Hepatocyte (in vitro differentiated cells): ENCODE data around the gene LSAMP. TPM values are rescaled to one million over a fixed set of nuclear protein-coding genes. Genes with fewer than 3 reads are reported as not detected.

Experiments
- DNase-seq: peaks from one replicate; pipeline ENCODE4 v3.0.0-alpha.2; 2016; ENCODE audit warnings: low spot score
- H2AFZ ChIP-seq: fragments of 200-600 bp; sonication (generic); 2 replicates; pipeline ENCODE4 v1.6.0; 2016; ENCODE audit warnings: antibody characterized with exemption, mild to moderate bottlenecking
- H3K27ac ChIP-seq: fragments of 200-600 bp; sonication (generic); 2 replicates; pipeline ENCODE4 v1.5.1; 2016; ENCODE audit warnings: mild to moderate bottlenecking
- H3K27me3 ChIP-seq: fragments of 200-600 bp; sonication (generic); 2 replicates; pipeline ENCODE4 v1.6.1; 2016
- H3K36me3 ChIP-seq: fragments of 200-600 bp; sonication (generic); replicated peaks from 2 replicates; pipeline ENCODE4 v1.5.1; 2016; ENCODE audit warnings: low read depth; ENCODE audit not compliant: insufficient read depth
- H3K4me1 ChIP-seq: fragments of 200-600 bp; sonication (generic); 2 replicates; pipeline ENCODE4 v1.5.1; 2016; ENCODE audit warnings: mild to moderate bottlenecking, moderate library complexity; ENCODE audit not compliant: insufficient read depth
- H3K4me2 ChIP-seq: fragments of 200-600 bp; sonication (generic); 2 replicates; pipeline ENCODE4 v1.6.0; 2016
- H3K4me3 ChIP-seq: fragments of 200-600 bp; sonication (generic); 2 replicates; pipeline ENCODE4 v1.5.1; 2016; ENCODE audit warnings: mild to moderate bottlenecking
- H3K79me2 ChIP-seq: fragments of 200-600 bp; sonication (generic); 2 replicates; pipeline ENCODE4 v1.6.0; 2017; ENCODE audit warnings: mild to moderate bottlenecking
- H3K9me2 ChIP-seq: fragments of 200-600 bp; sonication (generic); replicated peaks from 2 replicates; pipeline ENCODE4 v1.6.0; 2017; ENCODE audit warnings: mild to moderate bottlenecking; ENCODE audit not compliant: insufficient read depth
- H3K9me3 ChIP-seq: fragments of 200-600 bp; sonication (generic); 2 replicates; pipeline ENCODE4 v1.5.1; 2016; ENCODE audit warnings: low read depth, mild to moderate bottlenecking
- H4K20me1 ChIP-seq: fragments of 200-600 bp; sonication (generic); 2 replicates; pipeline ENCODE4 v1.6.0; 2016; ENCODE audit warnings: mild to moderate bottlenecking; ENCODE audit not compliant: insufficient read depth, poor library complexity, severe bottlenecking
- EZH2 ChIP-seq: fragments of 200-600 bp; sonication (generic); IDR thresholded peaks from 2 replicates; pipeline ENCODE4 v1.6.1; 2016; ENCODE audit warnings: antibody characterized with exemption, mild to moderate bottlenecking, borderline replicate concordance
- EZH2phosphoT487 ChIP-seq: fragments of 200-600 bp; sonication (generic); IDR thresholded peaks from one replicate; pipeline ENCODE4 v1.6.1; 2018; ENCODE audit warnings: antibody characterized with exemption, mild to moderate bottlenecking, low read depth, moderate library complexity; ENCODE audit not compliant: unreplicated experiment, severe bottlenecking
- WGBS: methylation state at CpG from one replicate; pipeline ENCODE4 v1.1.6; 2016; ENCODE audit warnings: low lambda C conversion rate; ENCODE audit errors: missing lambda C conversion rate; 5-methylcytosine and 5-hydroxymethylcytosine counted together
- polyA plus RNA-seq: library from polyadenylated mRNA; unstranded; fragments of >200 nt; fragmentation: Nextera tagmentation; extraction: Ambion mirVana; gene quantifications from 2 replicates; pipeline ENCODE4 v1.2.1, GENCODE V29; 2016
- total RNA-seq: library from RNA; depleted of rRNA; stranded (reverse); fragments of >200 nt; gene quantifications from 2 replicates; pipeline ENCODE4 v1.2.3, GENCODE V29; 2014
- TF ChIP-seq, protein P1 (sequence below): fragments of 200-600 bp; sonication (generic); IDR thresholded peaks from 2 replicates; pipeline ENCODE4 v1.5.1; 2016; ENCODE audit warnings: antibody characterized with exemption, mild to moderate bottlenecking; ENCODE audit not compliant: poor library complexity

LSAMP gene
- total and polyA plus RNA-seq, 2 experiments from 2014 or later, result 15.1 to 22.3 TPM

GRCh38 chr3:116046350-116046749, 398.9 kb downstream of the LSAMP start:
- Histone ChIP-seq H3K4me2 (no peak overlapping the region), H3K36me3 (no peaks in the 10 kb centered on the region), H3K4me3 (no peak overlapping the region), H2AFZ (no peak overlapping the region), H4K20me1 (no peaks in the 10 kb centered on the region), H3K27me3 (no peaks in the 10 kb centered on the region), H3K27ac (no peak overlapping the region), H3K79me2 (no peaks in the 10 kb centered on the region), H3K9me2 (no peaks in the 10 kb centered on the region), H3K9me3 (no peaks in the 10 kb centered on the region), H3K4me1 (no peaks in the 10 kb centered on the region)
- WGBS, result 73% methylated on average over 3 of the region's 3 CpGs
- TF ChIP-seq, protein P1, sequence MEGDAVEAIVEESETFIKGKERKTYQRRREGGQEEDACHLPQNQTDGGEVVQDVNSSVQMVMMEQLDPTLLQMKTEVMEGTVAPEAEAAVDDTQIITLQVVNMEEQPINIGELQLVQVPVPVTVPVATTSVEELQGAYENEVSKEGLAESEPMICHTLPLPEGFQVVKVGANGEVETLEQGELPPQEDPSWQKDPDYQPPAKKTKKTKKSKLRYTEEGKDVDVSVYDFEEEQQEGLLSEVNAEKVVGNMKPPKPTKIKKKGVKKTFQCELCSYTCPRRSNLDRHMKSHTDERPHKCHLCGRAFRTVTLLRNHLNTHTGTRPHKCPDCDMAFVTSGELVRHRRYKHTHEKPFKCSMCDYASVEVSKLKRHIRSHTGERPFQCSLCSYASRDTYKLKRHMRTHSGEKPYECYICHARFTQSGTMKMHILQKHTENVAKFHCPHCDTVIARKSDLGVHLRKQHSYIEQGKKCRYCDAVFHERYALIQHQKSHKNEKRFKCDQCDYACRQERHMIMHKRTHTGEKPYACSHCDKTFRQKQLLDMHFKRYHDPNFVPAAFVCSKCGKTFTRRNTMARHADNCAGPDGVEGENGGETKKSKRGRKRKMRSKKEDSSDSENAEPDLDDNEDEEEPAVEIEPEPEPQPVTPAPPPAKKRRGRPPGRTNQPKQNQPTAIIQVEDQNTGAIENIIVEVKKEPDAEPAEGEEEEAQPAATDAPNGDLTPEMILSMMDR, result no peak
- no peak for TF ChIP-seq EZH2phosphoT487
- TF ChIP-seq EZH2, result no peak
- DNase-seq, result no peak

GRCh38 chr3:116045314-116045713, 400.0 kb downstream of the LSAMP start:
- Histone ChIP-seq H3K9me2 (no peaks in the 10 kb centered on the region), H2AFZ (no peak overlapping the region), H3K9me3 (no peaks in the 10 kb centered on the region), H3K27ac (no peak overlapping the region), H3K27me3 (no peaks in the 10 kb centered on the region), H4K20me1 (no peaks in the 10 kb centered on the region), H3K4me1 (no peaks in the 10 kb centered on the region), H3K36me3 (no peaks in the 10 kb centered on the region), H3K4me3 (no peak overlapping the region), H3K79me2 (no peaks in the 10 kb centered on the region), H3K4me2 (no peak overlapping the region)
- TF ChIP-seq EZH2 (no peak), EZH2phosphoT487 (no peak)
- TF ChIP-seq, protein P1, result no peak
- no peak for DNase-seq

- Histone ChIP-seq H3K27ac (no peak overlapping the region), H3K79me2 (no peaks in the 10 kb centered on the region), H3K36me3 (no peaks in the 10 kb centered on the region), H3K9me2 (no peaks in the 10 kb centered on the region), H3K4me1 (no peaks in the 10 kb centered on the region), H2AFZ (no peak overlapping the region), H3K4me2 (no peak overlapping the region), H4K20me1 (no peaks in the 10 kb centered on the region), H3K9me3 (no peaks in the 10 kb centered on the region), H3K27me3 (no peaks in the 10 kb centered on the region), H3K4me3 (no peak overlapping the region)
- TF ChIP-seq EZH2, result no peak
- TF ChIP-seq, protein P1, result no peak
- TF ChIP-seq EZH2phosphoT487, result no peak
- 93% methylated on average over 3 of the region's 3 CpGs for WGBS
- no peak for DNase-seq
These were observed 405.1 kb downstream of the LSAMP start for GRCh38 chr3:116040152-116040551.

DNA sequence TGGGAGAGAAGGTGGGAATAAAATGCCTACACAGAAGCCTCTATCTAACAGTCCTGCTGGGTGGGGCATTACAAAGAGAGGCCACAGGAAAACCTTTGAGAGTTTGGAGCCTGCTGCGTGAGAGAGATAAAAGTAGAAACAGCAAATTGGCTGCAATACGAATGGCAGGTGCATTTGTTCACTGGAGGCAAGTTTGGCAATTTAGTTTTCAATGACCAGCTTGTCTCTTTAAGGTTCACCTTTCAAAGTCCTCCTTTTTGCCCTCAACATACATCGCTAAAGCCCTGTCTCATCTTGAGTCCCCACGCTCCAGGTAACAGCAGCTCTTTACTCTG, 405.7 kb downstream of the LSAMP start:
- Histone ChIP-seq H3K36me3 (no peaks in the 10 kb centered on the region), H3K4me1 (no peaks in the 10 kb centered on the region), H3K27me3 (no peaks in the 10 kb centered on the region), H3K4me3 (no peak overlapping the region), H4K20me1 (no peaks in the 10 kb centered on the region), H3K4me2 (no peak overlapping the region), H3K27ac (no peak overlapping the region), H3K9me3 (no peaks in the 10 kb centered on the region), H3K79me2 (no peaks in the 10 kb centered on the region), H2AFZ (no peak overlapping the region), H3K9me2 (no peaks in the 10 kb centered on the region)
- TF ChIP-seq EZH2 (no peak), EZH2phosphoT487 (no peak)
- TF ChIP-seq, protein P1, result no peak
- DNase-seq, result no peak
- 74% methylated on average over 4 of the region's 4 CpGs for WGBS
